Measurements from ENCODE around the gene LGALS7.
"Not testable (repeated sequence)": the region's sequence is repeated elsewhere in the genome, so short reads cannot be mapped to it uniquely, and the experiment has no call there.

The LGALS7 gene

DNA sequence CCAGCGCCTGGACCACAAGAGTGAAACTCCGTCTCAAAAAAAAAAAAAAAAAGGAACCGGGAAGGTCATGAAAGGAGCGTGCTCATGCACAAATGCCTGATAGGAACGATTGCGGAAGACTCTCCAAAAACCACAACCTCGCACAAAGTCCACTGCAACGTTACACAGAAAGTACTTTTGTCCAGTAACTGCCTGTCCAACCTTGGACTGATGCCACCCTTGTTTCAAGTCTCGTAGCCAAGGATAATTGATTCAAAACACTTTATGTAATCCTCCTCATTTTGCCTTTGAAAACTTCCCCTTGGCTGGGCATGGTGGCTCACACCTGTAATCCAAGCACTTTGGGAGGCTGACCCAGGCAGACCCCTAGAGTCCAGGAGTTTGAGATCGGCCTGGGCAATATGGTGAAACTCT, 13.7 kb downstream of the LGALS7 start:
- TF ChIP-seq, protein P1, sequence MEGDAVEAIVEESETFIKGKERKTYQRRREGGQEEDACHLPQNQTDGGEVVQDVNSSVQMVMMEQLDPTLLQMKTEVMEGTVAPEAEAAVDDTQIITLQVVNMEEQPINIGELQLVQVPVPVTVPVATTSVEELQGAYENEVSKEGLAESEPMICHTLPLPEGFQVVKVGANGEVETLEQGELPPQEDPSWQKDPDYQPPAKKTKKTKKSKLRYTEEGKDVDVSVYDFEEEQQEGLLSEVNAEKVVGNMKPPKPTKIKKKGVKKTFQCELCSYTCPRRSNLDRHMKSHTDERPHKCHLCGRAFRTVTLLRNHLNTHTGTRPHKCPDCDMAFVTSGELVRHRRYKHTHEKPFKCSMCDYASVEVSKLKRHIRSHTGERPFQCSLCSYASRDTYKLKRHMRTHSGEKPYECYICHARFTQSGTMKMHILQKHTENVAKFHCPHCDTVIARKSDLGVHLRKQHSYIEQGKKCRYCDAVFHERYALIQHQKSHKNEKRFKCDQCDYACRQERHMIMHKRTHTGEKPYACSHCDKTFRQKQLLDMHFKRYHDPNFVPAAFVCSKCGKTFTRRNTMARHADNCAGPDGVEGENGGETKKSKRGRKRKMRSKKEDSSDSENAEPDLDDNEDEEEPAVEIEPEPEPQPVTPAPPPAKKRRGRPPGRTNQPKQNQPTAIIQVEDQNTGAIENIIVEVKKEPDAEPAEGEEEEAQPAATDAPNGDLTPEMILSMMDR (IDR thresholded peaks at IDR 0.05), result no peak
- Histone ChIP-seq H3K4me3 (no peak overlapping the region), H3K27ac (no peak overlapping the region)
- DNase-seq (ENCODE audit: low spot score), result no peak

DNA sequence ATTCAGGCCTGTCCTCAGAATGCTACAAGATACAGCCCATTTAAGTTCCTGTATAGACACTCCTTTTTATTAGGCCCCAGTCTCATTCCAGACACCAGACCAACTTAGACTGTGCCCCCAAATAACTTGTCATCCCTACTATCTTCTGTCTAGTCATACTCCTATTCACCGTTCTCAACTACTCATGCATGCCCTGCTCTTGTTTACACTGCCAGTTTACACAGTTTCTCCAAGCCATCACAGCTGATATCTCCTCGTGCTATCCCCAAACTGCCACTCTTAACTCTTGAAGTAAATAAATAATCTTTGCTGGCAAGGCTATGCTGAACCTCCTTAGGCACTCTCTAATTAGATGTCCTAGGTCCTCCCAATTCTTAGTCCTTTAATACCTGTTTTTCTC, 19.1 kb downstream of the LGALS7 start:
- not testable (repeated sequence) for H3K27ac ChIP-seq; H3K4me3 ChIP-seq; DNase-seq (ENCODE audit: low spot score)

DNA sequence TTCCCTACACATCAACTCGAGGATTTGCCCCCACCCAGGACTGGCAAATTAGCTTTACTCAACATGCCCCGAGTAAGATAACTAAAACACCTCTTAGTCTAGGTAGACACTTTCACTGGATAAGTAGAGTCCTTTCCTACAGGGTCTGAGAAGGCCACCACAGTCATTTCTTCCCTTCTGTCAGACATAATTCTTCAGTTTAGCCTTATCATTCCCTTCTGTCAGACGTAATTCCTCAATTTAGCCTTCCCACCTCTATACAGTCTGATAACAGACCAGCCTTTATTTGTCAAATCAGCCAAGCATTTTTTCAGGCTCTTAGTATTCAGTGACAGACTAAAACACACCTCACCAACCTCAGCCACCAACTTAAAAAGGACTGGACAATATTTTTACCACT, 19.5 kb downstream of the LGALS7 start:
- not testable (repeated sequence) for H3K27ac ChIP-seq; H3K4me3 ChIP-seq; DNase-seq (ENCODE audit: low spot score)

DNA sequence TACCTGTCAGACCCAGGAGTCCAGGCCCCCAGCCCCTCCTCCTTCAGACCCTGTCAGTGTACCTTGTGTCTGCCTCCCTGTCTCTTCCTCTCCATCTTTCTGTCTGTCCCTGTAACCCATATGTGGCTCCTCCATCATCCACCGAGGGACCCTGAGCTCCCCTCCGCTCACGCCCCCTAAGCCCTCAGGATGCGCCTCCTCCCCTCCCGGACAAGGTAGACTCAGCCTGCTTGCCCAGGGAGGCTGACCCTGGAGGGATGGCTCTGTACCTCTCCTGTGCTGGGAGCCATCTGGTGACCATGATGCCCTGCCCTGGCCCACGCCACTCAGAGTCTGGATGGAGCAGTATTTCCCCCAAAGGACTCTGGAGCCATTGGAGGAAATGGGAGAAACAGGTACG, 28.0 kb downstream of the LGALS7 start:
- Histone ChIP-seq H3K27ac (no peak overlapping the region), H3K4me3 (no peak overlapping the region)
- TF ChIP-seq, protein P1 (IDR thresholded peaks at IDR 0.05), result no peak
- DNase-seq (ENCODE audit: low spot score), result no peak

DNA sequence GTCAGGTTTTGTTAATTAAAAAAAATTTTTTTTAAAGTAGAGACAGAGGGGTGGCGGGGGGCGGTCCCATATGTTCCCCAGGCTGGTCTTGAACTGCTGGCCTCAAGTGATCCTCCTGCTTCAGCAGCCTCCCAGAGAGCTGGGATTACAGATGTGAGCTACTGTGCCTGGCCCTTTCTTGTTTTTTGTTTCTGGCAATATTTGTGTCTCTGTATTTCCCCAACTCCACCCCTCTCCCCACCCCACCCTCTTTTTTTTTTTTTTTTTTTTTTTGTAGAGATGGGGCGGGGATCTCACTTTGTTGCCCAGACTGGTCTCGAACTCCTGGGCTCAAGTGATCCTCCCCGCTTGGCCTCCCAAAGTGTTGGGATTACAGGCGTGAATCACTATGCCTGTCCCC, 28.4 kb downstream of the LGALS7 start:
- TF ChIP-seq, protein P1 (IDR thresholded peaks at IDR 0.05), result no peak
- DNase-seq (ENCODE audit: low spot score), result no peak
- no peak overlapping the region for H3K27ac ChIP-seq
- no peak overlapping the region for H3K4me3 ChIP-seq

DNA sequence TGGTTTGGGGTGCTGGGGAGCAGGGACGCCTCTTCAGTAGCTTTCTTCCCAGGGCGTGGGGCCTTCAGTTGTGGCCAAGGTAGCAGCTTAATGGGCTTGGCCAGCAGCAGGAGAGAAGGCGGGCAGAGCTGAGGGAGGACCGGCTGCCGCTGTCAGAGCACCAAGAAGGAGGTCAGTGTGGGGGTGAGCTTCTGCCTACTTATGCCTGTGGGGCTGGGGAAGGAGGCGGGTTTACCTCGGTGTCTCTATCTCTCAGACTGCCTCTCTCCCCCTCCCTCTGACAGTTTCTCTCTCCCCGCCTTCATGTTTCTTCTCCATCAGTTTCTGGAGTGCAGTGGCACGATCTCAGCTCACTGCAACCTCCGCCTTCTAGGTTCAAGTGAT, 29.0 kb downstream of the LGALS7 start, which contains the start of gene CAPN12:
Gene CAPN12, minus strand, starts transcription at position 177 of the 384 bp plus-strand sequence. CDS start 309 bp downstream, outside the sequence.
- DNase-seq (ENCODE audit: low spot score), result no peak
- TF ChIP-seq, protein P1 (IDR thresholded peaks at IDR 0.05), result no peak

DNA sequence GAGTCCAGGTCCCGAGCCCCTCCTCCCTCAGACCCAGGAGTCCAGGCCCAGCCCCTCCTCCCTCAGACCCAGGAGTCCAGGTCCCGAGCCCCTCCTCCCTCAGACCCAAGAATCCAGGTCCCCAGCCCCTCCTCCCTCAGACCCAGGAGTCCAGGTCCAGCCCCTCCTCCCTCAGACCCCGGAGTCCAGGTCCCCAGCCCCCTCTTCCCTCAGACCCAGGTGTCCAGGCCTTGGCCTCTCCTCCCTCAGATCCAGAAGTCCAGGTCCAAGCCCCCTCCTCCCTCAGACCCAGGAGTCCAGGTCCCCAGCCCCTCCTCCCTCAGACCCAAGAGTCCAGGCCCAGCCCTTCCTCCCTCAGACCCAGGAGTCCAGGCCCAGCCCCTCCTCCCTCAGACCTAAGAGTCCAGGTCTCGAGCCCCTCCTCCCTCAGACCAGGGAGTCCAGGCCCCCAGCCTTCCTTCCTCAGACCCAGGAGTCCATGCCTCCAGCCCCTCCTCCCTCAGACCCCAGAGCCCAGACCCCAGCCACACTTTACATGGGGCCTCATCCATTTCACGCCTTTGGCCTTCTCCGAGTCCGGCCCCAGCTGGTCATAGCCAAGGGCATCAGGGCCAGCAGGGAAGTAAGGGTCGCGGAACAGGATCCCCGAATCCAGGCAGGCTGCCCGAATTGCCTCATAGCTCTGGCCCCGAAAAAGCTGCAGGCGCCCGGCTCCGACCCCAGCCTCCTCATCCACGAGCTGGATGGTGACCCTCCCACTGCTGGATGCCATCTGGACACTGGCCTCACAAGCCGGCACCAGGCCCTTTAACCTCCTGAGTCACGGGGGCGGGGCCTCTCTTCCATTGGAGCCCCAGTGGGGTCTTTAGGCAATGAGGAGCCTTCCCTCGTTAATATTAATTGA, 29.7 kb downstream of the LGALS7 start:
- no peak for DNase-seq (ENCODE audit: low spot score)
- no peak overlapping the region for H3K4me3 ChIP-seq
- TF ChIP-seq, protein P1 (IDR thresholded peaks at IDR 0.05), result no peak
- H3K27ac ChIP-seq, result no peak overlapping the region

More for the DNA sequence above, 29.0 kb downstream of the LGALS7 start, which contains the start of gene CAPN12:
- no peak within 1 kb of the TSS for H3K27ac ChIP-seq
- H3K4me3 ChIP-seq, result no peak within 1 kb of the TSS

DNA sequence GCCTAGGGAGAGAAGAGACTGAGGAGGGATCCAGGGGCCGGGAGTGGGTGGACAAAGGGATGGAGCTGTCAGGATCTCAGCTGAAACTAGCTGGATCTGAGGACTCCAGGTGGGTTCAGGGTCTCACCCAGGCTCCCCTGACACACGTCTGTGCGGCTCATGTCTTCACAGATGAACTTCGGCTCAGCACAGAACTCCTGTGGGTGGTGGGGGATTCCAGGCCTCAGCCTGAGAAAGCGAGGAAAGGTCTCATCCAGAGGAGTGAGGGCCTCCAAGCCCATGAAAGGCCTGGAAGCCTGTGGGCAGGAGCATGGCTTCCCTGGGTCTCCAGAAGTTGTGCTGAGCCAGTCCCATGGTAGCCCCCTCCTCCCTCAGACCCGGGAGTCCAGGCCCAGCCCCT, 30.4 kb downstream of the LGALS7 start:
- TF ChIP-seq, protein P1 (IDR thresholded peaks at IDR 0.05), result no peak
- no peak for DNase-seq (ENCODE audit: low spot score)
- no peak overlapping the region for H3K27ac ChIP-seq
- no peak overlapping the region for H3K4me3 ChIP-seq

All from coronary artery (tissue), 2 donors.